Measurements from ENCODE around the gene IFNAR2. TPM values are rescaled to one million over a fixed set of nuclear protein-coding genes. Genes with fewer than 3 reads are reported as not detected.

IFNAR2 gene
- total RNA-seq, 1 experiment from 2014 or later, result 28.2 TPM

- H3K27me3 ChIP-seq (replicated peaks; ENCODE audit: insufficient read depth, low read depth, low read length, poor library complexity), result peaks cover 3% of the 10 kb centered on the region
- TF ChIP-seq CTCF (conservative IDR thresholded peaks at IDR 0.05; ENCODE audit: low read depth, low read length), result no peak
- TF ChIP-seq EZH2 (IDR thresholded peaks at IDR 0.05; ENCODE audit: borderline replicate concordance, low read depth, low read length, poor library complexity, severe bottlenecking), result no peak
- no peaks in the 10 kb centered on the region for H3K9me3 ChIP-seq (ENCODE audit: low read depth, low read length, poor library complexity, severe bottlenecking)
- no TSS peak for BruUV-seq (replicated peaks)
- no peak for DNase-seq (ENCODE audit: low spot score)
- intact Hi-C loops (cut with micrococcal nuclease; ENCODE audit: unreplicated experiment), result loop anchor here (2.0 kb wide), 2 partner anchors 257 to 363 kb away; no protein-coding TSS in a partner anchor
- ChIA-PET POLR2A (ENCODE audit: low non-redundant PET) (no interaction called here), CTCF (interaction anchor here (0.6 to 1.2 kb wide), 9 partner anchors 10 to 365 kb away, joined by 3 to 12 read pairs (median 5); no protein-coding TSS in a partner anchor)
- no peak overlapping the region for H3K4me3 ChIP-seq (ENCODE audit: low read depth, low read length, poor library complexity, severe bottlenecking)
- H3K27ac ChIP-seq (ENCODE audit: low read depth, low read length, poor library complexity, severe bottlenecking), result no peak overlapping the region
- no peaks in the 10 kb centered on the region for H3K4me1 ChIP-seq (ENCODE audit: insufficient read depth, low read length, poor library complexity, severe bottlenecking)
- H3K36me3 ChIP-seq (ENCODE audit: insufficient read depth, low read length, poor library complexity, severe bottlenecking), result no peaks in the 10 kb centered on the region
These were observed 32.2 kb upstream of the IFNAR2 start for GRCh38 chr21:33197496-33197895.

GRCh38 chr21:33198346-33199099 lies 31.2 kb upstream of the IFNAR2 start:
- CTCF ChIA-PET, result interaction anchor here (1.1 kb wide), 1 partner anchor 163 kb away, joined by 3 read pairs; no protein-coding TSS in a partner anchor
- Histone ChIP-seq H3K27me3 (replicated peaks; ENCODE audit: insufficient read depth, low read depth, low read length, poor library complexity) (peaks cover 3% of the 10 kb centered on the region), H3K4me3 (ENCODE audit: low read depth, low read length, poor library complexity, severe bottlenecking) (no peak overlapping the region), H3K27ac (ENCODE audit: low read depth, low read length, poor library complexity, severe bottlenecking) (no peak overlapping the region), H3K36me3 (ENCODE audit: insufficient read depth, low read length, poor library complexity, severe bottlenecking) (no peaks in the 10 kb centered on the region), H3K4me1 (ENCODE audit: insufficient read depth, low read length, poor library complexity, severe bottlenecking) (no peaks in the 10 kb centered on the region), H3K9me3 (ENCODE audit: low read depth, low read length, poor library complexity, severe bottlenecking) (no peaks in the 10 kb centered on the region)
- no TSS peak for BruUV-seq (replicated peaks)
- TF ChIP-seq CTCF (conservative IDR thresholded peaks at IDR 0.05; ENCODE audit: low read depth, low read length) (no peak), EZH2 (IDR thresholded peaks at IDR 0.05; ENCODE audit: borderline replicate concordance, low read depth, low read length, poor library complexity, severe bottlenecking) (no peak)
- POLR2A ChIA-PET (ENCODE audit: low non-redundant PET), result no interaction called here
- no peak for DNase-seq (ENCODE audit: low spot score)
- intact Hi-C loops (cut with micrococcal nuclease; ENCODE audit: unreplicated experiment), result no loop called here

GRCh38 chr21:33199100-33199464 lies 30.7 kb upstream of the IFNAR2 start:
- no peaks in the 10 kb centered on the region for H3K9me3 ChIP-seq (ENCODE audit: low read depth, low read length, poor library complexity, severe bottlenecking)
- no peak for TF ChIP-seq CTCF (conservative IDR thresholded peaks at IDR 0.05; ENCODE audit: low read depth, low read length)
- TF ChIP-seq EZH2 (IDR thresholded peaks at IDR 0.05; ENCODE audit: borderline replicate concordance, low read depth, low read length, poor library complexity, severe bottlenecking), result no peak
- H3K4me3 ChIP-seq (ENCODE audit: low read depth, low read length, poor library complexity, severe bottlenecking), result no peak overlapping the region
- peaks cover under 1% of the 10 kb centered on the region for H3K27me3 ChIP-seq (replicated peaks; ENCODE audit: insufficient read depth, low read depth, low read length, poor library complexity)
- H3K4me1 ChIP-seq (ENCODE audit: insufficient read depth, low read length, poor library complexity, severe bottlenecking), result no peaks in the 10 kb centered on the region
- no peaks in the 10 kb centered on the region for H3K36me3 ChIP-seq (ENCODE audit: insufficient read depth, low read length, poor library complexity, severe bottlenecking)
- no peak for DNase-seq (ENCODE audit: low spot score)
- no peak overlapping the region for H3K27ac ChIP-seq (ENCODE audit: low read depth, low read length, poor library complexity, severe bottlenecking)
- intact Hi-C loops (cut with micrococcal nuclease; ENCODE audit: unreplicated experiment), result no loop called here
- POLR2A ChIA-PET (ENCODE audit: low non-redundant PET), result no interaction called here
- CTCF ChIA-PET, result interaction anchor here (1.1 kb wide), 1 partner anchor 162 kb away, joined by 3 read pairs; no protein-coding TSS in a partner anchor
- no TSS peak for BruUV-seq (replicated peaks)

Measured in A673 (cell line).